Measurements from ENCODE around the gene SIVA1.

SIVA1 gene

DNA sequence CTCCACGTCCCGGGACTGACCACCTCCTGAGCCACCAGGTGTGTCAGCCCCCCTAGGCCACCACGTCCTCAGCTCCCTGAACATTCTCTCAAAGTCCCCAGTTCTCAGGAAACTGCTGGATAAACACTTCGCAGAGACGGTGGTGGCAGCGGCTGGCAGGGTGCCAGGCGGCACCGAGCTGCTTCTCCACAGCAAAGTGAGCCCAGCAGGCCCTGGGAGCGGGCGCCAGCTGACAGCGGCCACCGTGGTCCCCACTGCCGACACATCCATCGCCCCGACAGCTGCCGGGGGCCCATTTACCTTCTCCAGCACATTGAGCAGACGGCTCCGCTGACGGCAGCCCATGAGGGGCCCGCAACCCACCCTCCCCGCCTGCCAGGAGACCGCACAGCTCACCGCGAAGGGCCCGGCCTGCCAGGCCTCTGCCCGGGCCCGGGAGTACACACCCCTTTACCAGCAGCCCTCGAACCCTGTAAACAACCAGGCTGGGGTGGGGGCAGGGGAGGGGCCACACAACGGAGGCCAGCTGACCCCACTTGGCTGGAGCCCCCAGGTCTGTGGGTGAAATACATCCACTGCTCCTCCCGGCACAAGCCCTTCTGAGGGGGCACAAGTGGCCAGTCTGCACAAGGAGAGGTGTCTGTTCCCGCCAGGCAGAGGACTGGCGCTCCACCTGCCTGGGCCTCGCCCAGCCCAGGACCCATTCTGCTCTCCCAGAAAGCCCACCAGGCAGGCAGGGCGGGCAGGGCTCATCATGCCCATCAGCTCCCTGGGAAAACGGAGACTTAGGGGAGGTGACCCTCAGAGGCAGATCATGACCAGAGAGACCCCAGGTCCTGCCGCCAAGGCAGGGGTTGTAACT, 32.1 kb downstream of the SIVA1 start:
- DNase-seq (ENCODE audit: low spot score) = no peak

- DNase-seq (ENCODE audit: low spot score) = no peak
These were observed 32.7 kb downstream of the SIVA1 start for GRCh38 chr14:104785708-104786080.

DNA sequence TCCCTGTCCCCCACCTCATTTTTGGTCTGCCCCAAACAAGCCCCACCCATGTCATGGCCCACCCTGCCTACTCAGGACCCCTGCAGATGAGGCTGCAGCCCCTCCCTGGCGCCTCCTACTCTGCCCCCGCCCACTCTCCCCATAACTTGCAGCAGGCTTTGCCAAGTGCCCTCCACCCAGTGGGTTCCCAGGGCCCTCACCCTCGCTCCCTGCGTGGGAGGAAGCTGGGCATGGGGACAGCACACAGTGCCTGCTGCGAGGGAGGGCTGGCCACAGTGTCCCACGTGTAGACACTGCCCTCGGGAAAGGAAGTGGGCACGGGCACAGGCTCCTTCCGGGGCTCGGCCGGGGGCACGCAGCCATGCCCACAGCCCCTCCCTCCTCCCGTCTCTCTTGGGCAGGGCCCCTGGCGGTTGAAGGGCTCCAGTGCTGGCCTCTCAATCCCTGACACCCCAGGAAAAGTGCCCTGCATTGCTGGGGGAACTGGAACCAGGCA, 33.2 kb downstream of the SIVA1 start:
- no peak for DNase-seq (ENCODE audit: low spot score)

DNA sequence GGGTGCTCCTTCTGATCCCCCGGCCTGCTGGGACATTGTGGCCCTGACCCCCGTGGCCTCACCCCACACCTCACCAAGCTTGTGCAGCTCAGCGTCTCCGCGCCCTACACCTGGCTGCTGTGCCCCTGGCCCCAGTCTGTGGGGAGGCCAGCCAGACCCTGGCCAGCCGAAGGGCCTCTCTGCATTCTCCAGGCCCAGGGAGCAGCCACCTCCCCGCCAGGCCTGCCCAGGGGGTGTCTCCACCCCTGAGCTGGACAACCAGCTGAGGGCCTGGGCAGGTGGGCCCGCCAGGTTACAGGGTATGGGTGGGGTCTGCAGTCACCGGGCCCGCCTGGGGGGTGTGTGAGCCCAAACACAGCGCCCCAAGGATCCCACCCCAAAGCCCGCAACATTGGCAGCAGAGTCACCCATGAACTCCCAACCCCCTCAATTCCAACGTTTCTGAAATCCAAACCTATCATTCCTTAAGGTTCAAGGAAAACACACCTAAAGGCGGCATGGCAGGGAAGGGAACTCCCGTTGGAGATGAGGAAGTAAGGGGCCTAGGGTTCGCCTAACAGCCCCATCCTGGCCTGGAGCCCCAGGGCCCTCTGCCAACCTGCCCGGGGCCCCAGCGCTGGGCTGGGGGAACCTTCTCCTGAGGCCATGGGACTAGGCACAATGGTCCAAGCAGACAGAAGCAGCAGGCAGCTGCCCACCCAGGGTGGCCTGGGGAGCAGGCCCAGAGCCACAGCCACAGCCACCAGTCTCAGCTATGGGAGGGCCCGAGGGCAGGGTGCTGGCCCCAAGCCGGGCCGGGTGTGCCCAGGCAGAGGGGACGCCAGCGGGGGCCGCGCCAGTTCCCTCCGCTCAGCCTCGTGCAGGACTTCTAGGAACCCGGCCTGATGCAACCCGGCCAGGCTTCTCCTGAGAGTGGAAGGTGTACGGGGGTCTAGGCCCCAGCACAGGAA, 34.1 kb downstream of the SIVA1 start:
- no peak for DNase-seq (ENCODE audit: low spot score)

GRCh38 chr14:104787736-104788135, 34.8 kb downstream of the SIVA1 start:
- DNase-seq (ENCODE audit: low spot score) = no peak

GRCh38 chr14:104788161-104788818, 35.3 kb downstream of the SIVA1 start:
- DNase-seq (ENCODE audit: low spot score) = no peak

DNA sequence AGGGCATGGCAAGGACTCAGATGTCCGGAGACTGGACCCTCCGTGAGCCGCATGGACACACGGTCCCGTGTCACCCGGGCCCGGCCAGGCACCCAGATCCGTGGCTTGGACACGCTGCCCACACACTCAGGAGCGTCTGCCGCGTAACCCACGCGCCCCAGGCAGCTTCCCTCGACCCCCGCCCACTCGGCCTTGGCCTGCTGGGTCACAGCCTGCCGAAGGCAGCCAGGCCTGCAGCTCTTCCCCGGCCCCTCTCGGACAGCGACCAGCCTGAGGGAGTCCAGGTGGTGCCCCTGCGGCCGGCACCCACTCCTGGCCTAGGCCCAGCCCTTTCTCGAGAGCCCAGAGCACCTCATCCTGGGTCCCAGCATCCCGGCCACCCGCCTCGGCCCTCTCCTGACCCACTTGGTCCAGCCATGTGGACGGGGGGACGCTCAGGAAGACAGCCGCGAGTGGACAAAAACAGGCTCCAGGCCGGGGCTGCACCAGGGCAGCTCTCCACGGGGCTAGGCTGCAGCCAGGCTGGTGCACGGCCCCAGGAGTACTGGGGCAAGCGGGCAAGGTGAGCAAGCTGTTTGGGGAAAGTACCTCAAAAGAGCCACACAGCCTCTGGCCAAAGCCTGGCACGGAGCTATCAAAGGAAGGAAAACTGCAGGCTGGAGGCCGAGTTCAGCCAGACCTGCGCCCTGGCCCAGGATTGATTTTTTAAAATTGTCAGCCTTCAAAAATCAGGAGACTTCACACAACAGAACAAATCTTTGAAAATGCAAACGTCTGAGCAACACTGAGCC, 36.1 kb downstream of the SIVA1 start:
- DNase-seq (ENCODE audit: low spot score) = no peak

- no peak for DNase-seq (ENCODE audit: low spot score)
These were observed 37.1 kb downstream of the SIVA1 start for GRCh38 chr14:104789752-104790743.

DNA sequence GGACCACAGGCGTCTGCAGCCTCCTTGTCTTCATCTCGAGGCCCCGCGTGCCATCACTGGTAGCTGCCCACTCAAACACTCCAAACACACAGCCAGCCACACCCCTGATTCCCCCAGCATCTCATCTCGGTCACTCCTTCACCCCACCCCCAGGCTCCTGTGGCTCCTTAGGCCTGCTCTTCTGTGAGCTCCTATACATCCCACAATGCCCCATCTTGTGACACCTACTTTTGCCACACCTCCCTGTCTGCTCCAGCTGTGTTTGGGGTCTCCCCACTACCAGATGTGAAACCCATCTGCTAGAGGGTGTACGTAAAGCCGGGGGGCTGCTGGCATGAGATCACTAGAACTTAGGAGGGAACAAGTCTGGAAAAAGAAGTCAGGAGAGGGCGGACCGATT, 38.5 kb downstream of the SIVA1 start:
- DNase-seq (ENCODE audit: low spot score) = no peak

DNA sequence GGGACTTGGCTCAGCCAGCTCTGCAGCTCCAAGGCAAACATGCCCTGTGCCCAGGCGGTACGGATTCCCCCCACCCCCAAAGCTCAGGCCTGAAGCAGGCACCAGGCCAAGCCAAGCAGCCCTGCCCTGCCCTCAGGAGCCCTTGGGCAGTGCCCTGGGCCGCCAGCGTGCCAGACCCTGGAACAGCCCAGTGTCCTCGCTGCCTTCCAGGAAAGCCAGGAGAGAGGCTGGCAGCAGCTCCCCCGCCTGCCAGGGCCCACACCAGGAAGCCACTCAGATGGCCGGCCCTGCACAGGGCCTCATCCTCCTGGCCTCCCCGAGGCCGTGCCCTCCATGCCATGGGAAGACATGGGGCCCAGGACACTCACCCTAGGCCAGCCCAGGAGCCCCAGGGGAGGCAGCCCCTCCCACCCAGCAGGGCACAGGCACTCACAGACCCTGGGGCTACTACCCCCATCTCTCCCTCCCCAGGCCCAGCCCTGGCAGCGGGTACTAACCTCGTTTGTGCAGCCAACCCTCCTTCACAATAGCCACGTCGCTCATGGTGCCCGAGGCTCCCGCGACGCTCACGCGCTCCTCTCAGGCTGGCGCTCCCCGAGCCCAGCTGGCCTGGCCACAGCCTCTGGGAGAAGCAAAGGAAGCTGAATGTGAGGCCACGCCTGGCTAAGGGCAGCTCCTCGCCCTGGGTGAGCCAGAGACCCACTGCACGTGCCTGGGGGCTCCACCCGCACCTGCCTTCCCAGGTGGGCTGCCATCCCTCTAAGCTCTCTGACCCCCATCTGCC, 39.3 kb downstream of the SIVA1 start:
- no peak for DNase-seq (ENCODE audit: low spot score)

GRCh38 chr14:104792945-104793702, 40.2 kb downstream of the SIVA1 start:
- DNase-seq (ENCODE audit: low spot score) = no peak

- no peak for DNase-seq (ENCODE audit: low spot score)
These were observed 40.7 kb downstream of the SIVA1 start for GRCh38 chr14:104793703-104793959.

DNA sequence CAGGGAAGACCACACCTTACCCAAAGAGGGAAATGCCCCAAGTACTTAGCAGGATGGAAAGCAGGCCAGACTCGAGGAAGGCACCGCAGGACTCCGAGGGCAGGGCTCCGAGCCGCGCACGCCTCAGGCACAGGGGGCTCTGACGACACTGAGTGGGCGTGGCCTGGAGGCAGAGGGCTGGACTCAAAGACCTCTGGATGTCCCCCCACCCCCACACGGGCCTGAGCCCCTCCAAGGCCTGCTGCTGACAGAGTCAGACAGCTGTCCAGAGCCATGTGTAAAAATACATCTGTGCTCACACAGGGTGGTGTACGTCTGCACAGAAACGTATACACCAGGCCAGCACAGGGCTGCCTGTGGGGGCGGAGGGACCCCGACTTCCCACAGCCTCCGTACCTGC, 41.2 kb downstream of the SIVA1 start:
- peak; percentile 72 for DNase-seq (ENCODE audit: low spot score)

- no peak for DNase-seq (ENCODE audit: low spot score)
These were observed 41.7 kb downstream of the SIVA1 start for GRCh38 chr14:104794631-104794992.

DNA sequence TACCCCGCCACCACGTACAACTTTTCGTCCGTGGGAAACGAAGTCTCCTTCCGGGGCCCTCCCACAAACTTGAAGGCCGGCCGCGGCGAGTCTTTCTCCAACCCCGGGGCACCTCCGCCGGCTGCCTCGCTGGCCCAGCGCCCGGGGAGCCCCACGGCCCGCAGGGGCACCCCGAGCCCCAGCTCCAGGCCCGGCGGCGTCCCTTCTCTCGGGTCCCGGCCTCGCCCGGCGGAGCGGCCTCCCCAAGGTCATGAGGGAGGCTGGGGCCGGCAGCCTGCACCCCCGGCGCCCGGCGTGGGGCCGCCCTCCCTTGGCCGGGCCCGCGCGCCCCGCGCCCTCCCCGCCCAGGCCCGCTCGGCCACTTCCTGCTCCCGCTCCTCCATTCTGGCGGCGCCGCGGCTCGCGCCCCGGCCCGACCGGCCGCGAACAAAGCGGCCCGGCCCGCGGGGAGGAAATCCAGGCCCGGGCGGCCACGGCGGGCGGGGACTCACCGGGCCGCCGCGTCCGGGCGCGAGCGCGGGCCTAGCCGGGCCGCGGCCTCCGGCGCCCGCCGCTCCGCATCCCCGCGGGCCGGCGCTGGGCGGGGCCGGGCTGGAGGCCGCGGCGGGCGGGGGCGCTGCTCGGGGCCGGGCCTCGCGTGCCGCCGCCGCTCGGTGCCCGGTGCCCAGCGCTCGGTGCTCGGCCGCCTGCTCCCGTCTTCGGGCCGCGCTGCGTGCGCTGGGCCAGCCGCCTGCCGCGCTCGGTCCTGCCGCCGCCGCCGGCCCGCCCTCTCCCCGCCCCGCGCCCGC, 42.2 kb downstream of the SIVA1 start, which contains the start of gene AKT1:
AKT1 (minus strand) TSS at position 756 of the 788 bp plus-strand sequence. CDS start 3,105 bp downstream, outside the sequence.
- DNase-seq (ENCODE audit: low spot score) = no peak

DNA sequence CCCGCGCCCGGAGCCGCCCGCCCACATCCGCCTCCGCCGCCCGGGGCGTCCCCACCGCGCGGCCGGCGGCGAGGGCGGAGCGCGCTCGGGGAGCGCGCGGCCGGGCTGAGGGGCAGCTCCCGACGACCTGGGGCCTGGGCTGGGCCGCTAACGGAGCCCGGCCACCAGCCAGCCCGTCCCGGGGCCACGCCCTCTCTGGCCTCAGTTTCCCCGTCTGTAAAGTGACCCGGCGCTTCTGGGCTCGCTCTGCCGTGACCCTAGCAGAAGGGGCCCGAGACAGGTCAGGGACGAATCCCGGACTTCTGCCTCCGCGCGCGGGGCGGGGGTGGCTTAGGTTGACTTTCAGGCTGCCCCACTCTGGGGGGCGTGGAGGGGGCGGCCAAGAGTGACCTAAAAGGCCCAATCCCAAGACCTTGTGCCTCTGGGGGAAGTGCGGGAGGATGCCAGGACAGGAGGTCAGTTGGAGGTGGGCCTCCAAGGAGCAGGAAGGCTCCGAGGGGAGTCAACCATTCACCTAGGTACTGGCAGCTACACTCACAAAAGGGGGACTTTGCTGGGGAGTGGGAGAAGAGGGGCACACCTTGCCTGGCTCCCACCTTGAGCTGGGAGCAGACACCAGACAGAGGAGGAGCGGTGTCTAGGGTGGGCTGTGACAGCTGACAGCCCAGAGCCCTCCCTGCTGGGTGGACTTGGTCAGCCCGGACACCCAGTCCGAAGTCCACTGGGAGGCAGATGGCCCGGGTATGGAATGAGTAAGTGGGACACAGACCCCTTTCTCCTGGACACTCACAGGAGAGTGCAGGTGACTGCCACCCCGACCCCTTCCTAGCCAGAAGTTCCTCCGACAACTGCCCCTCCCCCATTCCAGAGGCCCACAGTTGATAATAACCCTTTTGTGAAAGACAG, 43.1 kb downstream of the SIVA1 start:
- peak; percentile 41 for DNase-seq (ENCODE audit: low spot score)

DNA sequence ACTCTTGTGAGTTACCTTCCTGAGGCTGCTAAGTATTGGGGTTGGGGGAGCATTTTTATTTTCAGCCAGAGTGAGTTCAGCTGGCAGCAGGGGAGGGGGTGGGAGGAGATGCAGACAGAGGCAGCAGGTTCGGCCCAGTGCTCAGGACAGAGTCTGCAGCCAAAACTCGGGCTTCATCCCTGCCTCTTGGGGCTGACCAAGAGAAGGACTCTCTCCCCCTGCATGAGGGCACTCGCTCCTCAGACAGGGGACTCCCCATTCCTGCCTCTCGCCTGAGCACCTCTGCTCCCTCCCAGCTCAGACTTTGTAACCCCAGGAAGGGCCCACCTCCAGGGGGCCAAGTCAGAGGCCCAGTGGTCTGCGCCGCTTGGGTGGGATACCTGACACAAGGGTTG, 43.7 kb downstream of the SIVA1 start:
- no peak for DNase-seq (ENCODE audit: low spot score)
